CD4-positive, alpha-beta T cell (primary cell): Measurements from ENCODE around the gene EPOP. TPM values are rescaled to one million over a fixed set of nuclear protein-coding genes. Genes with fewer than 3 reads are reported as not detected.
A peak's percentile ranks its signal among the peaks of the same experiment; 100 is the strongest.

Source experiments
- ATAC-seq: fragments of 200-7000 bp; cut with Tn5 transposase; one replicate; pipeline ENCODE4 v1.10.0; 2022; ENCODE audit warnings: mild to moderate bottlenecking; ENCODE audit not compliant: poor library complexity
- CTCF ChIA-PET: fragments of 350-600 bp; sonication (Branson Sonifier 250); formaldehyde crosslinking; loops from one replicate; lab custom pipeline; 2021; ENCODE audit warnings: antibody characterized with exemption, inconsistent platforms; lab: Charles Lee
- POLR2A ChIA-PET: fragments of 350-600 bp; sonication (Branson Sonifier 250); formaldehyde crosslinking; loops from one replicate; lab custom pipeline; 2021; ENCODE audit warnings: antibody characterized with exemption, inconsistent platforms; lab: Charles Lee
- DNase-seq, 14 experiments: peaks; one replicate each; pipeline ENCODE4 v3.0.0-alpha.2; 2013 to 2020; ENCODE audit warnings: mixed read lengths in 2 of 14
- H3K27ac ChIP-seq, 2 donors: one replicate each; pipeline versions ENCODE4 v1.5.1 to v1.7.0; 2013; ENCODE audit warnings: low read length in 2 of 2, low read depth in 1 of 2, mild to moderate bottlenecking in 1 of 2
- H3K27me3 ChIP-seq, 2 experiments: 1 replicate in 1 of 2; 2 replicates in 1 of 2; pipeline versions ENCODE4 v1.6.1 to v1.7.0; 2013; ENCODE audit warnings: low read length in 2 of 2, control low read depth in 1 of 2, mild to moderate bottlenecking in 1 of 2, moderate library complexity in 1 of 2; ENCODE audit not compliant: insufficient read depth in 2 of 2, control insufficient read depth in 1 of 2
- H3K36me3 ChIP-seq: one replicate; pipeline ENCODE4 v1.6.1; 2013; ENCODE audit warnings: low read length, control low read depth; ENCODE audit not compliant: insufficient read depth
- H3K4me1 ChIP-seq: one replicate; pipeline ENCODE4 v1.6.1; 2013; ENCODE audit warnings: low read length, control low read depth; ENCODE audit not compliant: insufficient read depth
- H3K4me3 ChIP-seq: one replicate; pipeline ENCODE4 v1.5.1; 2013; ENCODE audit warnings: mild to moderate bottlenecking, low read length, moderate library complexity
- H3K9me3 ChIP-seq, 2 experiments: 1 replicate in 1 of 2; 2 replicates in 1 of 2; pipeline versions ENCODE4 v1.6.1 to v1.7.0; 2013; ENCODE audit warnings: low read length in 2 of 2, mild to moderate bottlenecking in 2 of 2, control low read depth in 1 of 2, moderate library complexity in 1 of 2; ENCODE audit not compliant: control insufficient read depth in 1 of 2, insufficient read depth in 1 of 2
- H3K27ac Mint-ChIP-seq: one replicate; pipeline ENCODE4 v1.8.0; 2020; ENCODE audit warnings: mixed read lengths
- H3K27me3 Mint-ChIP-seq: one replicate; pipeline ENCODE4 v1.8.0; 2021; ENCODE audit warnings: mixed read lengths
- H3K36me3 Mint-ChIP-seq: one replicate; pipeline ENCODE4 v1.8.0; 2021; ENCODE audit warnings: low read depth, mixed read lengths
- H3K4me1 Mint-ChIP-seq: one replicate; pipeline ENCODE4 v1.8.0; 2021; ENCODE audit warnings: low read depth, mixed read lengths
- H3K4me3 Mint-ChIP-seq: one replicate; pipeline ENCODE4 v1.8.0; 2020; ENCODE audit warnings: mild to moderate bottlenecking, mixed read lengths
- H3K9me3 Mint-ChIP-seq: one replicate; pipeline ENCODE4 v1.8.0; 2020; ENCODE audit warnings: mixed read lengths
- CTCF ChIP-seq: fragments of 200-600 bp; IDR thresholded peaks from one replicate; pipeline ENCODE4 v1.8.0; 2022; ENCODE audit warnings: antibody characterized with exemption, mild to moderate bottlenecking
- intact Hi-C, 2 experiments: fragments of 100-400 bp; cut with DNase I in 1 of 2; cut with micrococcal nuclease in 1 of 2; formaldehyde crosslinking; loops; one replicate each; pipeline versions ENCODE4 v1.15.1 to v1.9.0; 2023 to 2025; cut with DNase I, micrococcal nuclease
- total RNA-seq, 174 experiments: library from RNA in 2 of 174; stranded (reverse) in 2 of 174; gene quantifications; one replicate each; pipeline ENCODE4 v1.2.3 and lab custom pipeline; 2021 to 2026

EPOP gene
- total RNA-seq, 2 experiments from 2014 or later, result 0.16 to 0.34 TPM

- DNase-seq, result peak in 6 of 14 experiments; percentile 25 to 60 (median 38)
- peaks cover 82% of the 10 kb centered on the region for H3K4me1 ChIP-seq
- TF ChIP-seq CTCF, result no peak
- Mint-ChIP-seq H3K36me3 (peaks cover 78% of the 10 kb centered on the region), H3K9me3 (no peaks in the 10 kb centered on the region), H3K4me3 (peak overlapping the region; percentile 98), H3K27me3 (no peaks in the 10 kb centered on the region), H3K27ac (peak overlapping the region; percentile 88), H3K4me1 (peaks cover 69% of the 10 kb centered on the region)
- H3K4me3 ChIP-seq, result peak overlapping the region; percentile 94
- H3K27ac ChIP-seq, result peak overlapping the region; percentile 72 to 74
- no peaks in the 10 kb centered on the region for H3K27me3 ChIP-seq
- ChIA-PET POLR2A (interaction anchor here (1.0 to 7.0 kb wide), 12 partner anchors 11 to 447 kb away, joined by 3 to 180 read pairs (median 6); partner anchors contain the start of genes CISD3, EPOP, LASP1 and PIP4K2B), CTCF (interaction anchor here (0.9 to 1.8 kb wide), 7 partner anchors 22 to 47 kb away, joined by 3 to 10 read pairs (median 3); partner anchors contain the start of gene PSMB3)
- intact Hi-C loops, result loop anchor here (1.0 to 2.0 kb wide), 2 partner anchors 22 to 47 kb away; partner anchors contain the start of gene PSMB3 (in 2 of the 2)
- H3K9me3 ChIP-seq, result no peaks in the 10 kb centered on the region
- peaks cover 33% of the 10 kb centered on the region for H3K36me3 ChIP-seq
- no peak for ATAC-seq
Observed at GRCh38 chr17:38705803-38706504, 31.2 kb upstream of the EPOP start.

- Mint-ChIP-seq H3K27me3 (no peaks in the 10 kb centered on the region), H3K4me3 (peak overlapping the region; percentile 98), H3K27ac (peak overlapping the region; percentile 88), H3K9me3 (no peaks in the 10 kb centered on the region), H3K4me1 (peaks cover 66% of the 10 kb centered on the region), H3K36me3 (peaks cover 73% of the 10 kb centered on the region)
- Histone ChIP-seq H3K27me3 (no peaks in the 10 kb centered on the region), H3K36me3 (peaks cover 28% of the 10 kb centered on the region), H3K27ac (peak overlapping the region in 1 of 2 donors; percentile 74), H3K4me3 (peak overlapping the region; percentile 94), H3K4me1 (peaks cover 86% of the 10 kb centered on the region), H3K9me3 (no peaks in the 10 kb centered on the region)
- intact Hi-C loops, result loop anchor here (2.0 kb wide), 1 partner anchor 47 kb away; the partner anchor contains the start of gene PSMB3 (in 2 of the 2)
- ChIA-PET POLR2A (interaction anchor here (1.0 to 7.0 kb wide), 17 partner anchors 10 to 448 kb away, joined by 3 to 180 read pairs (median 7); partner anchors contain the start of genes CISD3, LASP1, PIP4K2B and PSMB3), CTCF (interaction anchor here (0.7 to 1.9 kb wide), 5 partner anchors 22 to 30 kb away, joined by 3 to 8 read pairs (median 3); no protein-coding TSS in a partner anchor)
- ATAC-seq (peak; percentile 1), DNase-seq (no peak)
- TF ChIP-seq CTCF, result no peak
Observed at GRCh38 chr17:38705523-38705802, 30.7 kb upstream of the EPOP start.

- no peaks in the 10 kb centered on the region for H3K9me3 ChIP-seq
- H3K36me3 Mint-ChIP-seq, result peaks cover 68% of the 10 kb centered on the region
- DNase-seq (peak; percentile 66 to 93 (median 78)), ATAC-seq (peak; percentile 60)
- CTCF ChIA-PET, result interaction anchor here (0.7 to 1.9 kb wide), 4 partner anchors 22 to 30 kb away, joined by 3 to 8 read pairs (median 4); no protein-coding TSS in a partner anchor
- peaks cover 83% of the 10 kb centered on the region for H3K4me1 ChIP-seq
- H3K36me3 ChIP-seq, result peaks cover 22% of the 10 kb centered on the region
- no peaks in the 10 kb centered on the region for H3K27me3 Mint-ChIP-seq
- peak within 1 kb of the TSS; percentile 88 for H3K27ac Mint-ChIP-seq
- H3K27me3 ChIP-seq, result no peaks in the 10 kb centered on the region
- TF ChIP-seq CTCF, result no peak
- POLR2A ChIA-PET, result interaction anchor here (0.6 to 7.0 kb wide), 24 partner anchors 9 to 448 kb away, joined by 3 to 180 read pairs (median 4); partner anchors contain the start of genes CISD3, LASP1, PIP4K2B and PSMB3
- intact Hi-C loops, result loop anchor here (2.0 kb wide), 1 partner anchor 48 kb away; the partner anchor contains the start of gene PSMB3 (in 2 of the 2)
- H3K9me3 Mint-ChIP-seq, result no peaks in the 10 kb centered on the region
- H3K27ac ChIP-seq, result peak within 1 kb of the TSS; percentile 79 to 97
- H3K4me1 Mint-ChIP-seq, result peaks cover 60% of the 10 kb centered on the region
- peak within 1 kb of the TSS; percentile 94 for H3K4me3 ChIP-seq
- H3K4me3 Mint-ChIP-seq, result peak within 1 kb of the TSS; percentile 98
Observed at GRCh38 chr17:38704606-38705522, 30.1 kb upstream of the EPOP start, which contains the start of gene MLLT6. TSS of gene MLLT6 (plus strand) at chr17:38705273. CDS start at chr17:38705633, 360 bp downstream.
